Upper lobe of left lung (tissue), 6 donors: ENCODE data around the gene CPEB4. TPM values are rescaled to one million over a fixed set of nuclear protein-coding genes. Genes with fewer than 3 reads are reported as not detected.

Experiments used
- ATAC-seq, 2 donors: fragments of 200-7000 bp; cut with Tn5 transposase; one replicate each; pipeline ENCODE4 v1.9.1; 2022; ENCODE audit warnings: mild to moderate bottlenecking in 2 of 2, moderate library complexity in 2 of 2; ENCODE audit not compliant: low FRiP score in 2 of 2
- DNase-seq, 2 donors: peaks; one replicate each; pipeline ENCODE4 v3.0.0-alpha.2; 2019 to 2020
- H3K27ac ChIP-seq, 4 donors: fragments of 200-600 bp; sonication (generic); one replicate each; pipeline ENCODE4 v1.5.1; 2016 to 2019
- H3K27me3 ChIP-seq, 4 donors: fragments of 200-600 bp; sonication (generic); one replicate each; pipeline ENCODE4 v1.5.1; 2017 to 2019
- H3K36me3 ChIP-seq, 4 donors: fragments of 200-600 bp; sonication (generic); one replicate each; pipeline ENCODE4 v1.5.1; 2016 to 2019
- H3K4me1 ChIP-seq, 4 donors: fragments of 200-600 bp; sonication (generic); one replicate each; pipeline ENCODE4 v1.5.1; 2018 to 2019
- H3K4me3 ChIP-seq, 4 donors: fragments of 200-600 bp; sonication (generic); one replicate each; pipeline ENCODE4 v1.5.1; 2017 to 2019; ENCODE audit warnings: mild to moderate bottlenecking in 2 of 4, moderate library complexity in 1 of 4
- H3K9me3 ChIP-seq, 4 donors: fragments of 200-600 bp; sonication (generic); one replicate each; pipeline ENCODE4 v1.5.1; 2018 to 2019
- CTCF ChIP-seq, 6 experiments: fragments of 450-650 bp in 4 of 6; fragments of 200-600 bp in 2 of 6; sonication (generic) in 2 of 6; IDR thresholded peaks; one replicate each; pipeline ENCODE4 v1.5.1; 2016 to 2019; ENCODE audit warnings: antibody characterized with exemption in 6 of 6
- EP300 ChIP-seq, 4 donors: sonication (generic); formaldehyde crosslinking; IDR thresholded peaks; one replicate each; pipeline ENCODE4 v1.5.1; 2017; ENCODE audit warnings: antibody characterized with exemption in 4 of 4, control low read depth in 2 of 4
- POLR2A ChIP-seq, 4 donors: fragments of 450-650 bp; IDR thresholded peaks; one replicate each; pipeline ENCODE4 v1.5.1; 2016 to 2017; ENCODE audit warnings: antibody characterized with exemption in 4 of 4, mild to moderate bottlenecking in 2 of 4
- POLR2AphosphoS5 ChIP-seq, 2 donors: sonication (generic); formaldehyde crosslinking; IDR thresholded peaks; one replicate each; pipeline ENCODE4 v1.5.1; 2017; ENCODE audit warnings: antibody characterized with exemption in 2 of 2
- WGBS, 2 donors: methylation state at CpG; one replicate each; pipeline ENCODE4 v1.1.5; 2017 to 2018; 5-methylcytosine and 5-hydroxymethylcytosine counted together
- total RNA-seq, 6 donors: library from RNA; depleted of rRNA in 4 of 6; stranded (reverse); fragments of >200 nt in 4 of 6; gene quantifications; one replicate each; pipeline versions ENCODE4 v1.1.0 to v1.2.1, GENCODE V29; 2016 to 2021
- donor health status: DM: no; HTN: no; CAD: no; lungs with moderate emphysema.
- donor health status: DM: no; HTN: yes; CAD: no; lungs with severe emphysema.

CPEB4 gene
- total RNA-seq, 6 donors from 2014 or later = 52.6 to 96.4 (median 62.0) TPM

GRCh38 chr5:173859408-173860159 is 28.6 kb upstream of the CPEB4 start:
- TF ChIP-seq POLR2AphosphoS5 (IDR thresholded peaks at IDR 0.05) (no peak), CTCF (IDR thresholded peaks at IDR 0.05) (no peak), EP300 (IDR thresholded peaks at IDR 0.05) (no peak)
- 74 to 76% methylated on average over 4 of the region's 4 CpGs for WGBS, 2 donors
- no peak overlapping the region for H3K4me3 ChIP-seq
- DNase-seq (no peak), ATAC-seq (no peak)
- H3K27ac ChIP-seq = no peak overlapping the region
- no peaks in the 10 kb centered on the region for H3K27me3 ChIP-seq
- peaks cover 3 to 22% (median 13%) of the 10 kb centered on the region in 4 donors for H3K4me1 ChIP-seq
- H3K36me3 ChIP-seq = no peaks in the 10 kb centered on the region
- H3K9me3 ChIP-seq = no peaks in the 10 kb centered on the region

DNA sequence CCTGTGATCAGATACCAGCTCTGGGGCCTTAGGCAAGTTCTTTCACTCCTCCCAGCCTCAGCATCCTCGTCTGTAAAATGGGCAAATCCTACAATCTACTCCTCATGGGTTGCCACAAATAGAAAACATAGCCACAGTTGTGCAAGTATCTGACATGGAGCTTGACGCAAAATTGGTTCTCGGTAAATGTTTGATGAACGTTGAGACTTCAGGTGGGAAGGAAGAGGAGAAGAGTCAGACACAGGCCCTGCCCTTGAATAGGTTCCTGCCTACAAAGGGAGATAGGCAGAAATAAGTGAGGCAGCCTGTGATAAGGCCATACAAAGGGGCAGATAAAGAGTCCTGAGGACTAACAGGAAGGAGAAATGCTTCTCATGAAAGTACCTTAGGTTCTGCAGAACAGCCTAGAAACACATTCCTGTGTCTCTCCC is 26.1 kb upstream of the CPEB4 start:
- ATAC-seq = no peak
- no peak for DNase-seq
- Histone ChIP-seq H3K27me3 (no peaks in the 10 kb centered on the region), H3K9me3 (no peaks in the 10 kb centered on the region), H3K36me3 (no peaks in the 10 kb centered on the region), H3K27ac (no peak overlapping the region), H3K4me1 (peaks cover 9 to 27% (median 14%) of the 10 kb centered on the region in 4 donors), H3K4me3 (no peak overlapping the region)
- 88% methylated on average over 4 of the region's 4 CpGs for WGBS, 2 donors
- no peak for TF ChIP-seq EP300 (IDR thresholded peaks at IDR 0.05)
- TF ChIP-seq CTCF (IDR thresholded peaks at IDR 0.05) = no peak
- no peak for TF ChIP-seq POLR2A (IDR thresholded peaks at IDR 0.05)
- TF ChIP-seq POLR2AphosphoS5 (IDR thresholded peaks at IDR 0.05) = no peak

- Histone ChIP-seq H3K4me1 (peaks cover 11 to 36% (median 20%) of the 10 kb centered on the region in 4 donors), H3K9me3 (no peaks in the 10 kb centered on the region), H3K4me3 (no peak overlapping the region), H3K36me3 (no peaks in the 10 kb centered on the region), H3K27ac (no peak overlapping the region), H3K27me3 (no peaks in the 10 kb centered on the region)
- no peak for ATAC-seq
- 82 to 88% methylated on average over 3 of the region's 3 CpGs for WGBS, 2 donors
- TF ChIP-seq CTCF (IDR thresholded peaks at IDR 0.05) = no peak
- no peak for TF ChIP-seq POLR2A (IDR thresholded peaks at IDR 0.05)
- TF ChIP-seq EP300 (IDR thresholded peaks at IDR 0.05) = no peak
- TF ChIP-seq POLR2AphosphoS5 (IDR thresholded peaks at IDR 0.05) = no peak
- DNase-seq = no peak
These were observed 24.8 kb upstream of the CPEB4 start for GRCh38 chr5:173863359-173863758.

GRCh38 chr5:173864126-173865050 is 23.8 kb upstream of the CPEB4 start:
- H3K27me3 ChIP-seq = no peaks in the 10 kb centered on the region
- 52 to 63% methylated on average over 10 of the region's 10 CpGs for WGBS, 2 donors
- H3K4me1 ChIP-seq = peaks cover 4 to 30% (median 18%) of the 10 kb centered on the region in 4 donors
- DNase-seq (peak in 1 of 2 donors; percentile 70), ATAC-seq (peak in 1 of 2 donors; percentile 22)
- TF ChIP-seq POLR2AphosphoS5 (IDR thresholded peaks at IDR 0.05) = no peak
- no peak for TF ChIP-seq CTCF (IDR thresholded peaks at IDR 0.05)
- no peak for TF ChIP-seq EP300 (IDR thresholded peaks at IDR 0.05)
- TF ChIP-seq POLR2A (IDR thresholded peaks at IDR 0.05) = peak in 1 of 4 donors; percentile 32
- no peaks in the 10 kb centered on the region for H3K36me3 ChIP-seq
- no peaks in the 10 kb centered on the region for H3K9me3 ChIP-seq
- H3K4me3 ChIP-seq = no peak overlapping the region
- H3K27ac ChIP-seq = peak overlapping the region in 2 of 4 donors; percentile 35 to 61
